ENCODE measurements around the gene CDC37.

DNA sequence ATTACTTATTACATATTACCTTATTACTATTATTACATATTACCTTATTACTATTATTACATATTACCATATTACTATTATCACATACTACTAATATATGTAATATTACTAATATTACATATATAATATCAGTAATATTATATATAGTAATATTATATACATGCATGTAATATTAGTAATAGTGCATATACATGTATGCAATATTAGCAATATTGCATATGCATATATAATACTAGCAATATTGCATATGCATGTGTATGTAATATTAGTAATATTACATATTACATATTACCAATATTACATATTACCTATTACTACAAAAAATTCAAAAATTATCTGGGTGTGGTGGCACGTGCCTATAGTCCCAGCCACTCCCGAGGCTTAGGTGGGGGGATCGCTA, 39.4 kb upstream of the CDC37 start:
- TF ChIP-seq, protein P1, sequence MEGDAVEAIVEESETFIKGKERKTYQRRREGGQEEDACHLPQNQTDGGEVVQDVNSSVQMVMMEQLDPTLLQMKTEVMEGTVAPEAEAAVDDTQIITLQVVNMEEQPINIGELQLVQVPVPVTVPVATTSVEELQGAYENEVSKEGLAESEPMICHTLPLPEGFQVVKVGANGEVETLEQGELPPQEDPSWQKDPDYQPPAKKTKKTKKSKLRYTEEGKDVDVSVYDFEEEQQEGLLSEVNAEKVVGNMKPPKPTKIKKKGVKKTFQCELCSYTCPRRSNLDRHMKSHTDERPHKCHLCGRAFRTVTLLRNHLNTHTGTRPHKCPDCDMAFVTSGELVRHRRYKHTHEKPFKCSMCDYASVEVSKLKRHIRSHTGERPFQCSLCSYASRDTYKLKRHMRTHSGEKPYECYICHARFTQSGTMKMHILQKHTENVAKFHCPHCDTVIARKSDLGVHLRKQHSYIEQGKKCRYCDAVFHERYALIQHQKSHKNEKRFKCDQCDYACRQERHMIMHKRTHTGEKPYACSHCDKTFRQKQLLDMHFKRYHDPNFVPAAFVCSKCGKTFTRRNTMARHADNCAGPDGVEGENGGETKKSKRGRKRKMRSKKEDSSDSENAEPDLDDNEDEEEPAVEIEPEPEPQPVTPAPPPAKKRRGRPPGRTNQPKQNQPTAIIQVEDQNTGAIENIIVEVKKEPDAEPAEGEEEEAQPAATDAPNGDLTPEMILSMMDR (IDR thresholded peaks at IDR 0.05) = no peak
- TF ChIP-seq POLR2A (IDR thresholded peaks at IDR 0.05) = no peak

Measured in esophagus squamous epithelium (tissue), 4 donors.